Adipose tissue (tissue), 3 donors: ENCODE measurements around the gene OR2B2. TPM values are rescaled to one million over a fixed set of nuclear protein-coding genes. Genes with fewer than 3 reads are reported as not detected.

Experiments used
- H3K27ac ChIP-seq: one replicate; pipeline ENCODE4 v1.5.1; 2013; ENCODE audit warnings: low read depth, low read length
- WGBS, 3 donors: extraction: QIAGEN DNeasy Blood & Tissue Kit; methylation state at CpG; one replicate each; pipeline ENCODE4 v1.1.7; 2013; 5-methylcytosine and 5-hydroxymethylcytosine counted together
- polyA plus RNA-seq, 3 donors: library from polyadenylated mRNA; stranded (reverse); fragments of 200-250 nt; gene quantifications; one replicate each; pipeline ENCODE4 v1.2.3, GENCODE V29; 2013
- donor health status: healthy with polysubstance abuse.
- donor health status: Bipolar disorder and iron deficiency.
- donor health status: healthy.

OR2B2 gene
- polyA plus RNA-seq, 3 donors: not detected

DNA sequence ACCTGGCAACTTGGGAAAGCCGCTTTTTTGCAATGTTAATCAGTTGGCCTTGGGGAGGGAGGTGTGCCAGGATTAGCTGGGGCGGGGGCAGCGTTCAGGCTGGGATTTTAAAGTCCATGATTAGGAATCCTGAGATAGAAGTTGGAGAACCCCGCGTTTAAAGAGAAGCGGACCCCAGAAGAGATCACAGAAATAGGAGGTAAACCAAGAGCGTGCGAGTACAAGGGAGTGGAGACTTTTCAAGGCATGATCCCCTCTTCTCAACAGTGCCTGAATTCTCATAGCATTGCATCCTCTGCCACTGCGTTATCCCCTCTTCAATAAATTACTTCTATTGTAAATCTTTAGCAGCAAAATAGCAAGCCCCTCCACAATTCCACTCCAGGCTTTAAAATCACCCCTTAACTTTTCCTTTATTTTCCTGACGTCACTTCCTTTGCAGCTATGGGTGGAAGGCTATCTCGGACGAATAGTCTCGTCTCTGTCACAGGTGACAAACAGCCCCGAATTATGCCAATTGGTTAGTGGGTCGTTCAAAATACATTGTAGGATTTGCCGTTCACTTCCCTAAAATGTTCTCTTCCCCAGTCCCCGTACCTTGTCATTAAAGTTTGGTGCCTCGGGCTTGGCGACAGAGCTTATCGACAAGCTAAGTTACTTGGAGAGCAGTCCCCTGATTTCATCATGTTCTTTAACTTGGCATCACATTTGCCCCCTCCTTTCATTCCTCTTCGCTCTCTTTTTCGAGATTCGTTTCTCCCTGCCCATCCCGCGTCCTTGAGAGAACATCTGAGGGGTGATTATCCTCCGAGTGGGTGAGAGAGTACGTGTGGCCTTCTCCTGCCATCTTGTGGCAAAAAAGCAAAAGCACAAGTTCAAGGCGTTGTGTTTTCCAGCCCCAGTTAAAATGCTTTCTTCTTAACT, 17.1 kb downstream of the OR2B2 start:
- 0 to 1% (median 1%) methylated on average over 28 of the region's 28 CpGs for WGBS, 3 donors
- H3K27ac ChIP-seq: no peak overlapping the region

- 0 to 1% (median 0%) methylated on average over 48 of the region's 48 CpGs for WGBS, 3 donors
- H3K27ac ChIP-seq: no peak overlapping the region
These were observed 18.1 kb downstream of the OR2B2 start for GRCh38 chr6:27893836-27894807.

- WGBS, 3 donors: 0 to 1% (median 1%) methylated on average over 41 of the region's 41 CpGs
- H3K27ac ChIP-seq: no peak overlapping the region
These were observed 18.9 kb downstream of the OR2B2 start for GRCh38 chr6:27893059-27893835.

DNA sequence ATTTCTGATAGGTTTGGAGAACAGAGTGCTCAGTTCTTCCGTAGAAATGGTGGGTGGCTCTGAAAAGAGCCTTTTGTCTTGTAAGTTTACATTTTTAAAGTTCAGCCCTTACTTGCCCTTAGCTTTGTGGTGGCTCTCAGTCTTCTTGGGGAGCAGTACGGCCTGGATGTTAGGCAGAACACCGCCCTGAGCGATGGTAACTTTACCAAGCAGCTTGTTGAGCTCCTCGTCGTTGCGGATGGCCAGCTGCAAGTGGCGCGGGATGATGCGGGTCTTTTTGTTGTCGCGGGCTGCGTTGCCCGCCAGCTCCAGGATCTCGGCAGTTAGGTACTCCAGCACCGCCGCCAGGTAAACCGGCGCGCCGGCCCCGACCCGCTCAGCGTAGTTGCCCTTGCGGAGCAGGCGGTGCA, 19.5 kb downstream of the OR2B2 start:
- no peak overlapping the region for H3K27ac ChIP-seq
- 1 to 2% (median 1%) methylated on average over 26 of the region's 26 CpGs for WGBS, 3 donors

GRCh38 chr6:27891320-27891875, 20.8 kb downstream of the OR2B2 start:
- no peak overlapping the region for H3K27ac ChIP-seq
- 44 to 51% (median 48%) methylated on average over 7 of the region's 7 CpGs for WGBS, 3 donors

DNA sequence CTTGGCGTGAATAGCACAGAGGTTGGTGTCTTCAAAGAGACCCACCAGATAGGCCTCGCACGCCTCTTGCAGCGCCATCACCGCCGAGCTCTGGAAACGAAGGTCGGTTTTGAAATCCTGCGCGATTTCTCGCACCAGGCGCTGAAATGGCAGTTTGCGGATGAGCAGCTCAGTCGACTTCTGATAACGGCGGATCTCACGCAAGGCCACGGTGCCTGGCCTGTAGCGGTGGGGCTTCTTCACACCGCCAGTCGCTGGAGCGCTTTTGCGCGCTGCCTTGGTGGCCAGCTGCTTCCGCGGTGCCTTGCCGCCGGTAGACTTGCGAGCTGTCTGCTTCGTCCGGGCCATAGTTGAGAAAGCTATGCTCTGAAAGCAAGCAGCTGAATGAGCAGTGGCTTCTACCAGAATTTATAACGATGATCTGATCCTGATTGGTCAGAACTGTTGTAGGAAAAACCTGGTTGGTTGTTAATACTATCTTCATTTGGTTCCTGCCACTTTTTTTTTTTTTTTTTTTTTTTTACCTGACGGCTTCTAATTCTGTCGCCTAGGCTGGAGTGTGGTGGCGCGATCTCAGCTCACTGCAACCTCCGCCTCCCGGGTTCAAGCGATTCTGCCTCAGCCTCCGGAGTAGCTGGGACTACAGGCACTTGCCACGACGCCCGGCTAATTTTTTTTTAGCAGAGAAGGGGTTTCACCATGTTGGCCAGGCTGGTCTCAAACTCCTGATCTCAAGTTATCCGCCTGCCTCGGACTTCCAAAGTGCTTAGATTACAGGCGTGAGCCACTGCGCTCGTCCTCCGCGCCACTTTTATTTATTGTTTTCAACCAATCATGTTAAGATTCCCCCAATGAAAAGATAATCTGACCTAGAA, 21.5 kb downstream of the OR2B2 start:
- 2% methylated on average over 50 of the region's 50 CpGs for WGBS, 3 donors
- no peak overlapping the region for H3K27ac ChIP-seq

- 33 to 42% (median 37%) methylated on average over 19 of the region's 19 CpGs for WGBS, 3 donors
These were observed 22.4 kb downstream of the OR2B2 start for GRCh38 chr6:27889628-27890444.

DNA sequence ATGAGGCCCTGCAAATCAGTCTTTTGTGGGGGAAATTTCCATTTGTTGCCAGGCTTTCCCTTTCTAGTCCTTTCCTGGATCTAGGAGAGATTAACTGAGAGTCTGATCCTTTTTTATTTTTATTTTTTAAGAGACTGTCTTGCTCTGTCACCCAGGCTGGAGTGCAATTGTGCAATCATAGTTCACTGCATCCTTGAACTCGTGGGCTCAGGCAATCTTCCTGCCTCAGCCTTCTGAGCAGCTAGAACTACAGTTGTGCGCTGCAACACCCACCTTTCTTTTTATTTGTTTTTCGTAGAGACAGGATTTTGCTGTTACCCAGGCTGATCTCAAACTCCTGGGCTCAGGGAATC, 22.9 kb downstream of the OR2B2 start:
- WGBS, 3 donors: 48 to 73% (median 61%) methylated on average over 3 of the region's 3 CpGs

More at GRCh38 chr6:27889628-27890444, 22.4 kb downstream of the OR2B2 start:
- H3K27ac ChIP-seq: no peak overlapping the region

GRCh38 chr6:27888566-27888965, 23.6 kb downstream of the OR2B2 start:
- no peak overlapping the region for H3K27ac ChIP-seq
- 77 to 81% (median 81%) methylated on average over 2 of the region's 2 CpGs for WGBS, 3 donors

More for the DNA sequence above, 22.9 kb downstream of the OR2B2 start:
- H3K27ac ChIP-seq: no peak overlapping the region

DNA sequence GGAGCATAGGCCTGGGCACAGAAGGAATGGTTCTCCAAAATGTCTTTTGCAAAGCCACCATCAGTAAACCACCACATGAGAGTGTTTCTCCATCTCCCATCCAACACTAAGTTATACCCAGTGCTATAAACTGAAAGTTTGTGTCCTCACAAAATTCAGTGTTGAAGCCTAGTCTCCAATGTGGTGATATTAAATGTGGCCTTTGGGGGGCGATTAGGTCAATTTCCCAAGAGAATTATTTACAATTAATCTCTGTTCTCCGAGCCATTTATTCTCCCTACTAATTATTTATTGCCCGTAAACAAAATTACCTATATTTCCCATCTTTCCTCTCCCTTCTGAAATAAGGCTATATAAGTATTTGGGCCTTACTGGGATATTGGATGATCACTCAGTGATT, 26.1 kb downstream of the OR2B2 start:
- H3K27ac ChIP-seq: no peak overlapping the region
- 70 to 82% (median 81%) methylated on average over 3 of the region's 3 CpGs for WGBS, 3 donors

- no peak overlapping the region for H3K27ac ChIP-seq
- 84 to 96% (median 92%) methylated on average over 1 of the region's 1 CpG for WGBS, 3 donors
These were observed 29.1 kb downstream of the OR2B2 start for GRCh38 chr6:27883136-27883535.

- H3K27ac ChIP-seq: no peak overlapping the region
- 78 to 85% (median 82%) methylated on average over 5 of the region's 5 CpGs for WGBS, 3 donors
These were observed 29.6 kb downstream of the OR2B2 start for GRCh38 chr6:27882624-27883023.

DNA sequence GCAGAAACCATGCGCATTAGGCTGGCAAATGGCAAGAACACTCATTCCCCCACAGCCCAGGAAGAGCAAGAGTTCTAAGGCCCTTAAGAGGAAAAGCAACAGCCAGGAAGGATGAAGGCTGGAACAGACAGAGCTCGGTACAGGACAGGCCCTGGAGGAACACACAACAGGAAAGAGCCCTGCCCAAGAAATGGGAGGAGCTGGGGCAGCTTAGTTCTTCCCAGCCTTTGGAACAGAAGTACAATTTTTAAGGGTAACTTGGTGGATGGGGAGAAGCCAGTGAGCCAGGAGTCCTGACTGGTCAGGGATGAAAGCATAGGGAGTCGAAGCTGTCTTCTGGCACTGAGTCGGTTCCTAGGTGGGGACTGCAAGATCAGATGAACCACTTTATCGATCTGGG, 32.4 kb downstream of the OR2B2 start:
- WGBS, 3 donors: 80 to 81% (median 80%) methylated on average over 5 of the region's 5 CpGs
- H3K27ac ChIP-seq: no peak overlapping the region

DNA sequence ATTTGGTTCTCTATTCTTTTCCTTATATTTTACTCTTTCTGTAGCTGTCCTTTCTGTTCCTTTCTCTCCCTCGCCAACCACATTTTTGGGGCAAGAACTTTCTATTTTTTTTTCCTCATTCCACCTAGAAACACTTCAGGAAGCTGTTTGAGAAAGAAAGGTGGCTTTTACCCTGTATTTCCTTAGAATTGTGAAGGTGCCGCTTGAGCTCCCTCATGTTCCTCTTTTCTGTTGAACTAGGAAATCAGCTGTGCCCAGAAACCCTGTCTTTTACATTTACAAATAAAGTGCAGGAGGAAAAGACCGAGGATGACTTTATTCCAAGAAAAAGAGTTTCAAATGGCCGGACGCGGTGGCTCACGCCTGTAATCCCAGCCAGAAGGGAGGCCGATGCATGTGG, 38.2 kb downstream of the OR2B2 start:
- 53 to 71% (median 63%) methylated on average over 8 of the region's 8 CpGs for WGBS, 3 donors
- no peak overlapping the region for H3K27ac ChIP-seq

DNA sequence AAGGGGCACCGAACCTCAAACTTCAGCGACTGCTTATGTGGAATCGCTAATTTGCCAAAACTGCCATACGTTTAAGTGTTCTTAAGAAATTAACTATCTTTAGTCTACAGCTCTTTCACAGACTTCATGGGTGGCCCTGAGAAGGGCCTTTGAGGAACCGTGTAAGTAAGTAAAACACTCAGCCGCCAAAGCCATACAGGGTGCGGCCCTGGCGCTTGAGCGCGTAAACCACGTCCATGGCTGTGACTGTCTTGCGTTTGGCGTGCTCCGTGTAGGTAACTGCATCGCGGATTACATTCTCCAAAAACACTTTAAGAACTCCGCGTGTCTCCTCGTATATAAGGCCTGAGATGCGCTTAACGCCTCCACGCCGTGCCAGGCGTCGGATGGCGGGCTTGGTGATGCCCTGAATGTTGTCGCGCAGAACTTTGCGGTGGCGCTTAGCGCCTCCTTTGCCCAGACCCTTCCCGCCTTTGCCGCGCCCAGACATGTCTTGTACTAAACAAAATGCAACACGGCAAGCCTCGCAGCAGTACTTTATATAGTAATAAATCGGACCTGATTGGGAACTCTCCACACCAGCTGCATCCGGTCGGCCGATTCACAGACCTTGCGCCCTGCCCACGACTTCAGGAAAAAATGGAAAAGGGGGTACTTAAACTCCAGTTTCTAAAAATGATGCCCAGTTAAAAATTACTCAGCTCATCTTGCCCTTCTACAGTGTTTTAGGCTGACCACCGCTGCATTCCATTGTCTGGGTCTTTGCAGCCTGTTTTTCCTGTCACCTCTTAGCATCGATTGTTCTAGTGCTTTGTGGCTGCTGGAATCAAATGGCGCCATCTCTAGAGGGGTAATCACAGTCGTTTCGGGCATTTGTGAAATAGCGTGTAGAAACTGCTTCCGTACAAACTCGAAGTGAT, 38.9 kb downstream of the OR2B2 start:
- 1 to 5% (median 2%) methylated on average over 50 of the region's 50 CpGs for WGBS, 3 donors
- H3K27ac ChIP-seq: no peak overlapping the region

- H3K27ac ChIP-seq: no peak overlapping the region
- 1% methylated on average over 16 of the region's 16 CpGs for WGBS, 3 donors
These were observed 39.6 kb downstream of the OR2B2 start for GRCh38 chr6:27872642-27873020.
